K562 (cell line): ENCODE data around the gene ILF2. TPM values are rescaled to one million over a fixed set of nuclear protein-coding genes. Genes with fewer than 3 reads are reported as not detected.
A peak's percentile ranks its signal among the peaks of the same experiment; 100 is the strongest.

Source experiments
- BRD4 ChIP-seq: fragments of 200-600 bp; sonication (generic); IDR thresholded peaks from 2 replicates; pipeline ENCODE4 v1.6.1; 2017; ENCODE audit warnings: inconsistent platforms
- CEBPZ ChIP-seq: fragments of 150-350 bp; IDR thresholded peaks from 2 replicates; pipeline ENCODE4 v1.6.1; 2014; ENCODE audit warnings: low read depth, mild to moderate bottlenecking, low read length, borderline replicate concordance
- GATA2 ChIP-seq: sonication (generic); formaldehyde crosslinking; IDR thresholded peaks from 2 replicates; pipeline ENCODE4 v1.4.0; 2020; ENCODE audit warnings: mild to moderate bottlenecking, missing genetic modification reagents
- HOMEZ ChIP-seq: fragments of 250-450 bp; sonication (Bioruptor Pico); IDR thresholded peaks from 2 replicates; pipeline ENCODE4 v1.4.0; 2020; ENCODE audit warnings: mild to moderate bottlenecking, moderate library complexity
- ILF3 ChIP-seq: fragments of 450-650 bp; IDR thresholded peaks from 2 replicates; pipeline ENCODE4 v1.6.1; 2018; ENCODE audit warnings: antibody characterized with exemption, mild to moderate bottlenecking, moderate library complexity, borderline replicate concordance
- KAT8 ChIP-seq: fragments of 450-650 bp; IDR thresholded peaks from 2 replicates; pipeline ENCODE4 v1.6.1; 2016; ENCODE audit warnings: low read depth, mild to moderate bottlenecking
- KLF13 ChIP-seq: fragments of 450-650 bp; IDR thresholded peaks from 2 replicates; pipeline ENCODE4 v1.6.1; 2016; ENCODE audit warnings: missing genetic modification characterization, low read depth, mild to moderate bottlenecking, missing compliant biosample characterization, moderate library complexity, borderline replicate concordance
- KLF6 ChIP-seq: fragments of 250-450 bp; sonication (Bioruptor Pico); IDR thresholded peaks from 2 replicates; pipeline ENCODE4 v1.4.0; 2020; ENCODE audit warnings: mild to moderate bottlenecking, moderate library complexity, borderline replicate concordance
- MAFG ChIP-seq: fragments of 450-650 bp; conservative IDR thresholded peaks from 2 replicates; pipeline ENCODE4 v1.6.1; 2016; ENCODE audit warnings: missing genetic modification characterization, missing compliant biosample characterization
- NCOA1 ChIP-seq: fragments of 450-650 bp; IDR thresholded peaks from 2 replicates; pipeline ENCODE4 v1.6.1; 2016; ENCODE audit warnings: low read depth
- NR3C1 ChIP-seq: sonication (generic); formaldehyde crosslinking; IDR thresholded peaks from 2 replicates; pipeline ENCODE4 v1.8.1; 2022; ENCODE audit warnings: missing genetic modification reagents
- PATZ1 ChIP-seq: fragments of 250-450 bp; sonication (Bioruptor Pico); IDR thresholded peaks from 2 replicates; pipeline ENCODE4 v1.5.0; 2020; ENCODE audit warnings: mild to moderate bottlenecking, borderline replicate concordance
- PHTF2 ChIP-seq: fragments of 250-450 bp; sonication (Bioruptor Pico); IDR thresholded peaks from 2 replicates; pipeline ENCODE4 v1.5.0; 2021; ENCODE audit warnings: mild to moderate bottlenecking
- SMARCE1 ChIP-seq: fragments of 450-650 bp; IDR thresholded peaks from 2 replicates; pipeline ENCODE4 v1.7.1; 2016; ENCODE audit warnings: mild to moderate bottlenecking
- SUPT5H ChIP-seq: fragments of 450-650 bp; IDR thresholded peaks from 2 replicates; pipeline ENCODE4 v1.6.1; 2016
- TAF1 ChIP-seq: IDR thresholded peaks from 2 replicates; pipeline ENCODE4 v1.6.1; 2011; ENCODE audit warnings: mild to moderate bottlenecking, low read length, moderate library complexity; ENCODE audit not compliant: insufficient read depth, control insufficient read depth, severe bottlenecking; ENCODE audit errors: extremely low read depth
- THRA ChIP-seq: fragments of 450-650 bp; IDR thresholded peaks from 2 replicates; pipeline ENCODE4 v1.6.1; 2017; ENCODE audit warnings: mild to moderate bottlenecking, moderate library complexity
- TRIM24 ChIP-seq, 2 experiments: fragments of 450-650 bp; IDR thresholded peaks; 2 replicates each; pipeline ENCODE4 v1.6.1; 2016
- ZNF232 ChIP-seq: sonication (generic); formaldehyde crosslinking; IDR thresholded peaks from 2 replicates; pipeline ENCODE4 v1.8.0; 2022; ENCODE audit warnings: mild to moderate bottlenecking, missing genetic modification reagents
- ZNF583 ChIP-seq: fragments of 250-450 bp; sonication (Bioruptor Pico); IDR thresholded peaks from 2 replicates; pipeline ENCODE4 v1.4.0; 2020
- ZNF699 ChIP-seq: fragments of 250-450 bp; sonication (Bioruptor Pico); IDR thresholded peaks from 2 replicates; pipeline ENCODE4 v1.8.0; 2021; ENCODE audit warnings: mild to moderate bottlenecking, moderate library complexity; ENCODE audit not compliant: insufficient replicate concordance
- polyA plus RNA-seq, 8 experiments: library from polyadenylated mRNA; depleted of rRNA in 4 of 8; stranded (reverse) in 5 of 8; unstranded in 3 of 8; fragments of >200 nt; fragmentation: Nextera tagmentation in 2 of 8; fragmentation: Illumina TruSeq in 1 of 8; extraction: Ambion mirVana in 2 of 8; extraction: Trizol in 1 of 8; gene quantifications; 2 replicates each; pipeline versions ENCODE4 v1.2.1 to v1.2.3, GENCODE V29; 2011 to 2014; ENCODE audit warnings: inconsistent platforms in 1 of 8, missing spikeins in 1 of 8
- total RNA-seq, 7 experiments: library from RNA; depleted of rRNA in 6 of 7; stranded (reverse); fragments of >200 nt in 6 of 7; fragmentation: Illumina TruSeq in 2 of 7; extraction: Trizol in 2 of 7; gene quantifications; 2 replicates each; pipeline versions ENCODE4 v1.2.1 to v1.2.3, GENCODE V29; 2011 to 2021; ENCODE audit warnings: low replicate concordance in 1 of 7

ILF2 gene
- total and polyA plus RNA-seq, 9 of the 15 experiments (the other 6 are each of a cell fraction or from before 2014, with no cell fraction given): 282 to 726 (median 474) TPM

- TF ChIP-seq KLF6 (CRISPR knock-in tag) (no peak), PHTF2 (0 out of 2 replicates have a peak, but pooled peaks have one; percentile 42), THRA (no peak), ZNF583 (CRISPR knock-in tag) (no peak), NCOA1 (no peak), ZNF699 (CRISPR knock-in tag) (no peak), MAFG (tag) (no peak), GATA2 (CRISPR knock-in tag) (peak; percentile 63; the same call in 1 of the 2 replicates), NR3C1 (CRISPR knock-in tag) (no peak), KAT8 (no peak), SUPT5H (peak; percentile 97), KLF13 (tag) (peak; percentile 75; the same call in 1 of the 2 replicates), SMARCE1 (no peak), ZNF232 (CRISPR knock-in tag) (no peak), TRIM24 (IDR thresholded peaks at IDR 0.05) (peak in 1 of 2 experiments; percentile 18; a peak in 1 of 4 replicates), CEBPZ (no peak), BRD4 (peak; percentile 69), HOMEZ (no peak), TAF1 (peak; percentile 94), ILF3 (peak; percentile 86; the same call in 1 of the 2 replicates), PATZ1 (no peak)
These were observed at the start of gene ILF2 (continued) for GRCh38 chr1:153670859-153671627.
